Dermis blood vessel endothelial cell (primary cell): Measurements from ENCODE around the gene FAM193A. TPM values are rescaled to one million over a fixed set of nuclear protein-coding genes. Genes with fewer than 3 reads are reported as not detected.
"Not testable (repeated sequence)": the region's sequence is repeated elsewhere in the genome, so short reads cannot be mapped to it uniquely, and the experiment has no call there.

Experiments
- DNase-seq: peaks from one replicate; pipeline ENCODE4 v3.0.0; 2010
- total RNA-seq: library from RNA; depleted of rRNA; stranded (reverse); fragments of >200 nt; gene quantifications from 2 replicates; pipeline ENCODE4 v1.2.3, GENCODE V29; 2014

Gene FAM193A
- total RNA-seq, 1 donor from 2014 or later: 12.4 TPM

DNA sequence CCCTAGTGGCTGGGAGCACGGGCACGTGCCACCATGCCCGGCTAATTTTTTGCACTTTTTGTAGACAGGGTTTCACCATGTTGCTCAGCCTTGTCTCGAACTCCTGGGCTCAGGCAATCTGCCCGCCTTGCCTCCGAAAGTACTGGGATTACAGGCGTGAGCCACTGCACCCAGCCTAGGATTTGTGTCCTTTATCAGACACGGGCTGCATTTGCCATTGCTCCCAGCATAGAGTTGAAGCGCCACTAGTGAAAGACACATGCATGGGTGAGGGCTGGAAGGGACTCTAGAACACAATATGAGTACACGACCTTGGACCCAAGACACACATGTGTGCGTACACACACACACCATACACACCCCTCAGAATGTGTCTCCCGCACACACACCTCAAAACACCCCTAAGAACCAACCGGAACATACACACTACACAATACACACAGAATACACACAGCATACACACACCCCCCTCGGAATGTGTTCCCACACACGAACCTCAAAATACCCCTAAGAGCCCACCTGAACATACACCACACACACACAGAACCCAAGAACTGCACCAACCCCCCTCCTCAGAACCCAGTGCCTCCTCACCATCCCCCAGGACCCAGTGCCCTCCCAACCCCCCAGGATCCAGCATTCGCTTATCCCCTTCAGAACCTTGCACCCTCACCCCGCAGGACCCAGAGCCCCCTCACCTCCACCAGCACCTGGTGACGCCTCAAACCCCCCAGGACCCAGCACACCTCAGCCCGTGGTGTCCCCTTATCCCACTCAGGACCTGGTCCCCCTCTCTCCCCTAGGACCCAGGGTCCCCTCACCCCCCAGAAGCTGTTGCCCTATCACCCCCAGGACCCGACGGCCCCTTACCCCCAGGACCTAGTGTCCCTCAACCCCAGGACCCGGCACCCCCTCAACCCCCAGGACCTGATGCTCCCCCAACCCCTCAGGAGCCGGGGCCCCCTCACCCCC lies 218.7 kb downstream of the FAM193A start:
- DNase-seq: no peak

GRCh38 chr4:2755821-2756690 lies 219.6 kb downstream of the FAM193A start, which contains the start of gene TNIP2:
TNIP2 (minus strand) TSS chr4:2756336; CDS start chr4:2756289, 47 bp downstream.
- DNase-seq: peak; percentile 84

- no peak for DNase-seq
These were observed 220.4 kb downstream of the FAM193A start for GRCh38 chr4:2756691-2757350.

DNA sequence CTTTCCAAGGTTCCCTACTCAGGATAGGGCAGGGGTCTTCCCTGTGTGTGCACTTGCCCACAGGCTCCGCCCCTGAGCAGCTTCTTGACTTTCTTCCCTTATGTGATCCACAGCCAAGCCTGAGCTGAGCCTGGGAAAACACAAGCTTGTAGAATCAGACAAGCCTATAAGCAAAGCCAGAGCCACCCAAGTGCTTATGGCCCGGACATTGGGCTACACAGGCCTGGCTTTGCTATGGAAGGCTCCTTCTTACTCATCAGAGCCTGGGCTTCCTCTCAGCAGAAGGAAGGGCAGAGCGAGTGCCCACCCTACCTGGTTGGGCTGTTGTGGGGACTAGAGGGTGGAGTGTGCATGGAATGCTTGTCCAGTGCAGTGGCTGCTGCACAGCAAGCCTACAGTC lies 221.0 kb downstream of the FAM193A start:
- DNase-seq: no peak

- peak; percentile 73 for DNase-seq
These were observed 224.8 kb downstream of the FAM193A start for GRCh38 chr4:2761035-2761923.

- no peak for DNase-seq
These were observed 225.6 kb downstream of the FAM193A start for GRCh38 chr4:2762048-2762447.

GRCh38 chr4:2762486-2763370 lies 226.3 kb downstream of the FAM193A start:
- DNase-seq: not testable (repeated sequence)

GRCh38 chr4:2763511-2763967 lies 227.1 kb downstream of the FAM193A start:
- peak; percentile 32 for DNase-seq

DNA sequence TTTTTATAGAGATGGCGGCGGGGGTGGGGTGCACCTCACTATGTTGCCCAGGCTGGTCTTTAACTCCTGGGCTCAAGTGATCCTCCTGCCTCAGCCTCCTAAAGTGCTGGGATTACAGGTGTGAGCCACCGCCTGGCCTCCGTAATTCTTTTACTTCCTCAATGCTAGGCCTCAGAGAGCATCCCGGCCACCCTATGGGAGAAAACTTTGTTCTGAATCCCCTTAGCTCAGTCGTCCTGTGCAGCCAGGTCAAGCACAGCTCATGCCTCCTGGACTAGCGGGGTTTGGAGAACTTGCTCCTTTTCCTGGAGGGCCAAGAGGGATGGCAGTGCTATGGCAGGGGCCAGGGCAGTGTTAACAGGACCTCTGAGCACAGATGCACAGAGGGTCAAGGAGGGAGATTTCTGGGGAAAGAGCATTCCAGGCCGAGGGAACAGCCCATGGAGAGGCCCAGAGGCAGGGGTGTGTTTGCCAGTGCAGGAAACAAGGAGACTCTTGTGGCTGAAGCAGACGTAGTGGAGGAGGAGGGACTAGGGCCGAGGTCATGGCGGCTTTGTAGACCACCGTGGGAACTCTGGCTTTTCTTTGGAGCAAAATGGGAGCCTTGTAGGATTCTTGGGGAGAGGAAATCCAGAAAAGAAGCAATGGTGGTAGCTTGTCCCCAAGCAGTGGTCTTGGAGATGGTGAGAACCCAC lies 229.5 kb downstream of the FAM193A start:
- no peak for DNase-seq

DNA sequence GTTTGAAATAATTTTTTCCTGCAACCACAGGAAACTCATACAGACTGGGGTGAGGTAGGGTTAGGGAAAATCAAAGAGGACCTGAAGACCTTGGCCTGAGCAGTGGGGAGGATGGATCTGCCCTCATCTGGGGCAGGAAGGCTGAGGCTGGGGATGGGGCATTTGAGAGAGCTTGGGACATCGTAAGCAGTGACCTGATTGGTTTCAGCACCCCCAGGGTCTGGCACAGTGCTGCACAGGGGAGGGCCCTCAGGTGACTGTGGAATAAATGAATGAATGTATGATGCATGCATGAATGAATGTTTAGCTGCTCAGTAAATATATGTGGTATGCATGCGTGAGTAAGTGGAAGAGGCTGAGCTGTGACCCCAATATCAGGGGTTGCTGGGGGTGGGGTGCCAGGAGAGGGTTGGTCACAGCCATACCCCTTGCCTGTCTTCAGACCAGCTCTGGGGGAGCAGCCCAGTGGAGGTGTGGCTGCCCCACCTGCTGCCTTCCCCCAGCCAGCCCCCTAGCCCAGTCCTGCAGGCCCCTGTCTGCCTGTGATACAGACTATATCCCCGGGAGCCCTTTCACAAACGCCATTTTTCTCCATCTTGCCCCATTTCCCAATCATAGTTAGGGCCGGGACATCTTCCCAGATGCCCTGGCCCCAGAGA lies 230.7 kb downstream of the FAM193A start:
- no peak for DNase-seq

- no peak for DNase-seq
These were observed 231.2 kb downstream of the FAM193A start for GRCh38 chr4:2767705-2768074.

DNA sequence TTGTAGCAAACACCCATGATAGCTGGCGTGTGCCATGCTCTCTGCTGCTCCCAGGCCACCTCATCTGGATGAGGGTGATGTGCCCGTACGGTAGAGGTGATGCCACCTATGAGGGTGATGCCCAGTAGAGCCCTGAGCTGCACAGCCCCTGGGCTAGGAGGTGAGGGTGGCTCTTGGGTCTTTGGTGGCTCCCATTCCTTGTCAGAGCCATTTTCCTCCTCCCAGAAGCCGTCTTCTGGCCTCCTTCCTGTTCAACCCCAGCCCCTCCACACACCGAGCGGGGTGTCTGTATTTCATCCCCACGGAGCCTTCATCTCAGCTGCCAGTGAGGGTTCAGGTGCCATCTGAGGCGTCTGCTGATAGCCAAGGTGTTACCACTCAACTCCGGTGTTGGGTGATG lies 231.7 kb downstream of the FAM193A start:
- no peak for DNase-seq

DNA sequence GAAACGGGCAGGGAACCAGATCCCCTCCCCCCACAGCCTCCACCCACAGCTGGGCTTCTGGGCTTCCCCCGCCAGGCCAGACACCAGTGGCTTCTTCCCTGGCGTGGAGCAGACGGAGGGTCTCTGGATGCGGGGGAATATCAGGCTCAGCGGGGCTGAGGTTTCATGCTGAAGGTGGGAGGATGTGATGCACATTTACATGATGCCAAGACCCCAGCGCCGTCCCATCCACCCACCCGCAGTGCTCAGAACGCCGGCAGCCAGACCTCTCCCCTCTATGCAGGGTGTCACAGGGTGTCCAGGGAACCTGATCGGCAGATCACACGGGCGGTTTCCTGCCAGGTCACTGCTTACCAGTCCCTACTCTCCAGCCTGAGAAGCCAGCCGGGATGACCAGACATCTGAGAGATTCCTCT lies 232.5 kb downstream of the FAM193A start:
- no peak for DNase-seq

- no peak for DNase-seq
These were observed 234.8 kb downstream of the FAM193A start for GRCh38 chr4:2771264-2771663.

GRCh38 chr4:2780643-2781042 lies 244.2 kb downstream of the FAM193A start:
- DNase-seq: not testable (repeated sequence)

DNA sequence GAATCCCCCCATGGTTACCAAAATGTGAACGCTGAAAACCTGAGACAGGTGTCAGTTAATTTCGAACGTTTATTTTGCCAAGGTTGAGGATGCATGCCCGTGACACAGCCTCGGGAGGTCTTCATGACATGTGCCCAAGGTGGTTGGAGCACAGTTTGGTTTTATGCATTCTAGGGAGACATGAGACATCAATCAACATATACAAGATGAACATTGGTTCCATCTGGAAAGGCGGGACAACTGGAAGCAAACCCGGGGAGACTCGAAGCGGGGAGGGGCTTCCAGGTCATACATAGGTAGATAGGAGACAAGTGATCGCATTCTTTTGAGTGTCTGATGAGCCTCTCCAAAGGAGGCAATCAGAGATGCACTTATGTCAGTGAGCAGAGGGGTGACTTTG lies 245.5 kb downstream of the FAM193A start:
- no peak for DNase-seq
